Caco-2 (cell line): ENCODE data around the gene GCN1. TPM values are rescaled to one million over a fixed set of nuclear protein-coding genes. Genes with fewer than 3 reads are reported as not detected.

Experiments
- BruUV-seq: library from RNA; stranded (reverse); fragments of 400-500 nt; replicated peaks from 2 replicates; lab custom pipeline; 2021; lab: Mats Ljungman, UMichigan
- CTCF ChIA-PET: fragments of 300-600 bp; sonication (Branson Sonifier 250); formaldehyde crosslinking; loops from one replicate; lab custom pipeline; 2022; ENCODE audit warnings: antibody characterized with exemption; lab: Charles Lee
- POLR2A ChIA-PET: fragments of 300-600 bp; sonication (Branson Sonifier 250); formaldehyde crosslinking; loops from one replicate; lab custom pipeline; 2022; ENCODE audit warnings: antibody characterized with exemption; lab: Charles Lee
- DNase-seq, 2 experiments: peaks; one replicate each; pipeline versions ENCODE4 v3.0.0 to v3.0.0-alpha.2; 2020 to 2022
- H3K27me3 ChIP-seq: replicated peaks from 2 replicates; pipeline ENCODE4 v1.6.0; 2011; ENCODE audit warnings: low read length; ENCODE audit not compliant: control insufficient read depth, insufficient read depth
- H3K36me3 ChIP-seq: 2 replicates; pipeline ENCODE4 v1.5.1; 2011; ENCODE audit warnings: low read length; ENCODE audit not compliant: control insufficient read depth, insufficient read depth
- H3K4me1 ChIP-seq: fragments of 250-450 bp; sonication (Bioruptor Pico); 2 replicates; pipeline ENCODE4 v1.5.1; 2020; ENCODE audit warnings: mild to moderate bottlenecking
- H3K4me3 ChIP-seq: 2 replicates; pipeline ENCODE4 v1.5.1; 2011; ENCODE audit warnings: low read depth, mild to moderate bottlenecking, control low read depth, low read length
- H3K9me3 ChIP-seq: fragments of 250-450 bp; sonication (Bioruptor Pico); 2 replicates; pipeline ENCODE4 v1.5.1; 2020; ENCODE audit warnings: mild to moderate bottlenecking, moderate library complexity
- H3K27ac Mint-ChIP-seq: one replicate; pipeline ENCODE4 v1.8.0; 2022; ENCODE audit warnings: mixed read lengths; ENCODE audit not compliant: unreplicated experiment
- H3K27me3 Mint-ChIP-seq: one replicate; pipeline ENCODE4 v1.8.0; 2022; ENCODE audit warnings: mixed read lengths; ENCODE audit not compliant: insufficient read depth, unreplicated experiment
- H3K36me3 Mint-ChIP-seq: one replicate; pipeline ENCODE4 v1.8.0; 2022; ENCODE audit warnings: mild to moderate bottlenecking, mixed read lengths; ENCODE audit not compliant: insufficient read depth, unreplicated experiment
- H3K4me1 Mint-ChIP-seq: one replicate; pipeline ENCODE4 v1.8.0; 2022; ENCODE audit warnings: low read depth, mixed read lengths; ENCODE audit not compliant: unreplicated experiment
- H3K4me3 Mint-ChIP-seq: one replicate; pipeline ENCODE4 v1.8.0; 2022; ENCODE audit warnings: mild to moderate bottlenecking, moderate library complexity, mixed read lengths; ENCODE audit not compliant: unreplicated experiment
- H3K9me3 Mint-ChIP-seq: one replicate; pipeline ENCODE4 v1.8.0; 2022; ENCODE audit warnings: mixed read lengths; ENCODE audit not compliant: unreplicated experiment
- CTCF ChIP-seq, 2 experiments: fragments of 200-600 bp in 1 of 2; IDR thresholded peaks; 1 replicate in 1 of 2; 2 replicates in 1 of 2; pipeline versions ENCODE4 v1.5.1 to v1.8.0; 2011 to 2022; ENCODE audit warnings: antibody characterized with exemption in 1 of 2, control low read depth in 1 of 2, inconsistent platforms in 1 of 2, low read depth in 1 of 2, low read length in 1 of 2, mild to moderate bottlenecking in 1 of 2, moderate library complexity in 1 of 2; ENCODE audit not compliant: insufficient read depth in 1 of 2, severe bottlenecking in 1 of 2, unreplicated experiment in 1 of 2
- intact Hi-C: fragments of 100-400 bp; cut with micrococcal nuclease; formaldehyde crosslinking; loops from one replicate; pipeline ENCODE4 v1.10.0; 2022; ENCODE audit not compliant: unreplicated experiment
- total RNA-seq: library from RNA; stranded (reverse); gene quantifications from 2 replicates; pipeline ENCODE4 v1.2.3, GENCODE V29; 2022

The GCN1 gene
- total RNA-seq, 1 experiment from 2014 or later, result 154 TPM

GRCh38 chr12:120089105-120089504, 105.4 kb downstream of the GCN1 start:
- ChIA-PET CTCF (no interaction called here), POLR2A (no interaction called here)
- Mint-ChIP-seq H3K36me3 (peaks cover 58% of the 10 kb centered on the region), H3K27ac (no peak overlapping the region), H3K4me3 (no peak overlapping the region), H3K4me1 (no peaks in the 10 kb centered on the region), H3K27me3 (no peaks in the 10 kb centered on the region), H3K9me3 (no peaks in the 10 kb centered on the region)
- TF ChIP-seq CTCF (IDR thresholded peaks at IDR 0.05; ENCODE audit: insufficient read depth in 1 of 2, low read depth in 1 of 2, low read length in 1 of 2, severe bottlenecking in 1 of 2, unreplicated experiment in 1 of 2), result no peak
- no TSS peak for BruUV-seq
- DNase-seq, result no peak
- Histone ChIP-seq H3K9me3 (no peaks in the 10 kb centered on the region), H3K27me3 (no peaks in the 10 kb centered on the region), H3K36me3 (no peaks in the 10 kb centered on the region), H3K4me3 (no peak overlapping the region), H3K4me1 (peaks cover 4% of the 10 kb centered on the region; the same call in 1 of the 2 replicates)
- intact Hi-C loops, result loop anchor here (5.0 kb wide), 1 partner anchor 42 kb away; no protein-coding TSS in a partner anchor

GRCh38 chr12:120086801-120087621, 107.5 kb downstream of the GCN1 start:
- no TSS peak for BruUV-seq
- no peaks in the 10 kb centered on the region for H3K9me3 Mint-ChIP-seq

More at GRCh38 chr12:120086801-120087621, 107.5 kb downstream of the GCN1 start:
- no peaks in the 10 kb centered on the region for H3K36me3 ChIP-seq
- Mint-ChIP-seq H3K27ac (peak overlapping the region; percentile 93), H3K36me3 (peaks cover 43% of the 10 kb centered on the region), H3K4me1 (no peaks in the 10 kb centered on the region), H3K4me3 (peak overlapping the region; percentile 76), H3K27me3 (no peaks in the 10 kb centered on the region)
- H3K9me3 ChIP-seq, result no peaks in the 10 kb centered on the region
- DNase-seq, result peak; percentile 98 to 99
- H3K27me3 ChIP-seq, result no peaks in the 10 kb centered on the region
- peak overlapping the region; percentile 38 for H3K4me3 ChIP-seq
- TF ChIP-seq CTCF (IDR thresholded peaks at IDR 0.05; ENCODE audit: insufficient read depth in 1 of 2, low read depth in 1 of 2, low read length in 1 of 2, severe bottlenecking in 1 of 2, unreplicated experiment in 1 of 2), result peak; percentile 94 to 95
- intact Hi-C loops, result loop anchor here (1.0 to 5.0 kb wide), 4 partner anchors 22 to 210 kb away; partner anchors contain the start of genes BICDL1 and CIT
- ChIA-PET CTCF (interaction anchor here (0.6 to 1.5 kb wide), 13 partner anchors 8 to 1772 kb away, joined by 3 to 20 read pairs (median 5); partner anchors contain the start of genes BICDL1 and RAB35), POLR2A (interaction anchor here (0.5 to 1.4 kb wide), 8 partner anchors 18 to 141 kb away, joined by 3 to 10 read pairs (median 5); partner anchors contain the start of genes BICDL1, RAB35 and RPLP0)
- H3K4me1 ChIP-seq, result peaks cover 4% of the 10 kb centered on the region; the same call in 1 of the 2 replicates
